Left lung (tissue), 10 donors: Measurements from ENCODE around the gene HDAC7. TPM values are rescaled to one million over a fixed set of nuclear protein-coding genes. Genes with fewer than 3 reads are reported as not detected.

Source experiments
- ATAC-seq: fragments of 200-7000 bp; cut with Tn5 transposase; one replicate; pipeline ENCODE4 v1.9.1; 2020; ENCODE audit warnings: moderate library complexity
- DNase-seq, 4 donors: peaks; one replicate each; pipeline ENCODE4 v3.0.0-alpha.2; 2013 to 2020
- H3K27ac ChIP-seq, 2 donors: fragments of 200-600 bp; sonication (generic) in 1 of 2; one replicate each; pipeline versions ENCODE4 v1.5.0 to v1.8.0; 2020 to 2021
- H3K27me3 ChIP-seq, 2 donors: fragments of 200-600 bp; sonication (generic) in 1 of 2; one replicate each; pipeline versions ENCODE4 v1.5.0 to v1.8.0; 2020 to 2021
- H3K36me3 ChIP-seq, 2 donors: fragments of 200-600 bp; sonication (generic) in 1 of 2; one replicate each; pipeline versions ENCODE4 v1.5.0 to v1.8.0; 2020 to 2021
- H3K4me1 ChIP-seq, 2 donors: fragments of 200-600 bp; one replicate each; pipeline ENCODE4 v1.8.0; 2021
- H3K4me3 ChIP-seq, 2 donors: fragments of 200-600 bp; sonication (generic) in 1 of 2; one replicate each; pipeline versions ENCODE4 v1.5.0 to v1.8.0; 2020 to 2021; ENCODE audit warnings: mild to moderate bottlenecking in 1 of 2
- H3K9me3 ChIP-seq, 2 donors: fragments of 200-600 bp; sonication (generic) in 1 of 2; one replicate each; pipeline versions ENCODE4 v1.5.0 to v1.8.0; 2020 to 2021
- CTCF ChIP-seq, 2 donors: fragments of 200-600 bp; sonication (generic) in 1 of 2; IDR thresholded peaks; one replicate each; pipeline versions ENCODE4 v1.5.0 to v1.8.0; 2021; ENCODE audit warnings: antibody characterized with exemption in 2 of 2
- intact Hi-C, 2 donors: fragments of 100-400 bp; cut with DNase I; formaldehyde crosslinking; loops; one replicate each; pipeline versions ENCODE4 v1.11.2 to v1.14.2; 2022
- polyA plus RNA-seq, 6 donors: library from polyadenylated mRNA; unstranded; fragments of 120-200 nt; gene quantifications; one replicate each; pipeline ENCODE4 v1.2.1, GENCODE V29; 2013; ENCODE audit not compliant: insufficient read length in 6 of 6
- total RNA-seq, 2 donors: library from RNA; stranded (reverse); fragmentation: NEBNext Ultra II Directional; extraction: Animal tissue kit (Norgen Biotek cat#: 25700); gene quantifications; one replicate each; pipeline ENCODE4 v1.2.1, GENCODE V29; 2021
- donor health status: DM: no; HTN: yes; CAD: no.
- donor health status: DM: no; HTN: no; CAD: no.

The HDAC7 gene
- total and polyA plus RNA-seq, 8 donors: 69.1 to 115 (median 84.1) TPM

- DNase-seq (no peak), ATAC-seq (no peak)
- intact Hi-C loops: no loop called here
- no peaks in the 10 kb centered on the region for H3K9me3 ChIP-seq
- TF ChIP-seq CTCF (IDR thresholded peaks at IDR 0.05): no peak
- H3K36me3 ChIP-seq: peaks cover 0 to 49% of the 10 kb centered on the region in 2 donors
- H3K27me3 ChIP-seq: no peaks in the 10 kb centered on the region
- H3K4me3 ChIP-seq: no peak overlapping the region
- H3K4me1 ChIP-seq: peaks cover 0 to 12% of the 10 kb centered on the region in 2 donors
- H3K27ac ChIP-seq: no peak overlapping the region
Observed at GRCh38 chr12:47864646-47865235, 45.0 kb upstream of the HDAC7 start.

- no peaks in the 10 kb centered on the region for H3K27me3 ChIP-seq
- ATAC-seq: no peak
- no peaks in the 10 kb centered on the region for H3K9me3 ChIP-seq
- H3K27ac ChIP-seq: no peak overlapping the region
- H3K36me3 ChIP-seq: peaks cover 0 to 49% of the 10 kb centered on the region in 2 donors
- intact Hi-C loops: no loop called here
- no peak for DNase-seq
- TF ChIP-seq CTCF (IDR thresholded peaks at IDR 0.05): no peak
- peaks cover 0 to 12% of the 10 kb centered on the region in 2 donors for H3K4me1 ChIP-seq
- no peak overlapping the region for H3K4me3 ChIP-seq
Observed at GRCh38 chr12:47863985-47864384, 44.3 kb upstream of the HDAC7 start.

GRCh38 chr12:47863467-47863866, 43.8 kb upstream of the HDAC7 start:
- H3K27ac ChIP-seq: no peak overlapping the region
- H3K4me1 ChIP-seq: peaks cover 0 to 12% of the 10 kb centered on the region in 2 donors
- ATAC-seq (no peak), DNase-seq (no peak)
- H3K4me3 ChIP-seq: no peak overlapping the region
- intact Hi-C loops: no loop called here
- no peaks in the 10 kb centered on the region for H3K27me3 ChIP-seq
- H3K9me3 ChIP-seq: no peaks in the 10 kb centered on the region
- no peak for TF ChIP-seq CTCF (IDR thresholded peaks at IDR 0.05)
- H3K36me3 ChIP-seq: peaks cover 0 to 54% of the 10 kb centered on the region in 2 donors

- intact Hi-C loops: no loop called here
- Histone ChIP-seq H3K27me3 (no peaks in the 10 kb centered on the region), H3K9me3 (no peaks in the 10 kb centered on the region), H3K36me3 (peaks cover 0 to 60% of the 10 kb centered on the region in 2 donors), H3K4me1 (peaks cover 0 to 6% of the 10 kb centered on the region in 2 donors), H3K4me3 (no peak overlapping the region), H3K27ac (no peak overlapping the region)
- ATAC-seq (no peak), DNase-seq (no peak)
- TF ChIP-seq CTCF (IDR thresholded peaks at IDR 0.05): no peak
Observed at GRCh38 chr12:47862881-47863280, 43.2 kb upstream of the HDAC7 start.

- TF ChIP-seq CTCF (IDR thresholded peaks at IDR 0.05): no peak
- no peaks in the 10 kb centered on the region for H3K27me3 ChIP-seq
- H3K9me3 ChIP-seq: no peaks in the 10 kb centered on the region
- no peaks in the 10 kb centered on the region for H3K4me1 ChIP-seq
- no peak overlapping the region for H3K4me3 ChIP-seq
- DNase-seq (no peak), ATAC-seq (no peak)
- no peak overlapping the region for H3K27ac ChIP-seq
- H3K36me3 ChIP-seq: peaks cover 0 to 66% of the 10 kb centered on the region in 2 donors
- intact Hi-C loops: no loop called here
Observed at GRCh38 chr12:47862167-47862750, 42.6 kb upstream of the HDAC7 start.
